ENCODE results near the gene TBC1D22B. TPM values are rescaled to one million over a fixed set of nuclear protein-coding genes. Genes with fewer than 3 reads are reported as not detected.

TBC1D22B gene
- total and polyA plus RNA-seq, 2 of the 13 experiments (the other 11 are each of a cell fraction or from before 2014, with no cell fraction given): 9.7 to 12.9 TPM

DNA sequence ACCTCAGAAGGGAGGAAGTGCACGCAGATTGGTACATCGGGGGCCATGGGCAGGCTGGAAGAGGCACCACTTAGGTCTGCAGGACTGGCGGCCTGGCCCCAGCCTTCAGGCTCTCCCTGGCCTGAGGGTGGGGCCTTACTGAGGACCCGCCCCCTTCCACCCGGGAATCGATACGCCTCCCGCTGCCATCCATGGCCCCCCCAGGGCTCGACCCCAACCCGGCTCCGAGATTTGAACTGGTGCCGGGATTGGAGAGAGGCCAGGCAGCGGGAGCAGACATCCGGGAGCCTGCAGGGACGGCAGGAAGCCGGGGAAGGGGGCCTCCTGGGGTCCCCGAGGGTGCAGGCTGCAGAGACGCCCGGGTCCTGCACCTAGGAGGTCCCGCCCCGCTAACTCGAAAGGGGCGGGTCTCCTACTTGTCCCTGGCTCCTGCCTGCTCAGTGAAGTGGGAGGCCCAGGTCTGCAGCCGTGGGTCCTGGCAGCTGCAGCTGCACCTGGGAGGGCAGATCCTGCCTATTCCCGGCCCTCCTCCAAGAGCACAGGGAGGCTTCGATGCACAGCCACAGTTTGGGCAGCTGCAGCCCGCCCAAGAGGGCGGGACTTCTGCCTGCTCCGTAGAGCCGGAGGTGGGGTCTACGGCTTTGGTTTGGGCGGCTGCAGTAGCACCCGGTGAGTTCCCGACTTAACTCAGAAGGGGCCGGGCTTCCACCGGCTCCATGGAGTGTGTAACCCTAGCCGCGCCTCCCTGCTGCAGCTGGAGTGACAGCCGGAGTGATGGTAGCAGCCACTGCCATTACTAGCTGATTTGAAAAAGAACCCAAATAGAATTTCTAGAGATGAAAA is 35.2 kb upstream of the TBC1D22B start (continued):
- TF ChIP-seq, protein P1, sequence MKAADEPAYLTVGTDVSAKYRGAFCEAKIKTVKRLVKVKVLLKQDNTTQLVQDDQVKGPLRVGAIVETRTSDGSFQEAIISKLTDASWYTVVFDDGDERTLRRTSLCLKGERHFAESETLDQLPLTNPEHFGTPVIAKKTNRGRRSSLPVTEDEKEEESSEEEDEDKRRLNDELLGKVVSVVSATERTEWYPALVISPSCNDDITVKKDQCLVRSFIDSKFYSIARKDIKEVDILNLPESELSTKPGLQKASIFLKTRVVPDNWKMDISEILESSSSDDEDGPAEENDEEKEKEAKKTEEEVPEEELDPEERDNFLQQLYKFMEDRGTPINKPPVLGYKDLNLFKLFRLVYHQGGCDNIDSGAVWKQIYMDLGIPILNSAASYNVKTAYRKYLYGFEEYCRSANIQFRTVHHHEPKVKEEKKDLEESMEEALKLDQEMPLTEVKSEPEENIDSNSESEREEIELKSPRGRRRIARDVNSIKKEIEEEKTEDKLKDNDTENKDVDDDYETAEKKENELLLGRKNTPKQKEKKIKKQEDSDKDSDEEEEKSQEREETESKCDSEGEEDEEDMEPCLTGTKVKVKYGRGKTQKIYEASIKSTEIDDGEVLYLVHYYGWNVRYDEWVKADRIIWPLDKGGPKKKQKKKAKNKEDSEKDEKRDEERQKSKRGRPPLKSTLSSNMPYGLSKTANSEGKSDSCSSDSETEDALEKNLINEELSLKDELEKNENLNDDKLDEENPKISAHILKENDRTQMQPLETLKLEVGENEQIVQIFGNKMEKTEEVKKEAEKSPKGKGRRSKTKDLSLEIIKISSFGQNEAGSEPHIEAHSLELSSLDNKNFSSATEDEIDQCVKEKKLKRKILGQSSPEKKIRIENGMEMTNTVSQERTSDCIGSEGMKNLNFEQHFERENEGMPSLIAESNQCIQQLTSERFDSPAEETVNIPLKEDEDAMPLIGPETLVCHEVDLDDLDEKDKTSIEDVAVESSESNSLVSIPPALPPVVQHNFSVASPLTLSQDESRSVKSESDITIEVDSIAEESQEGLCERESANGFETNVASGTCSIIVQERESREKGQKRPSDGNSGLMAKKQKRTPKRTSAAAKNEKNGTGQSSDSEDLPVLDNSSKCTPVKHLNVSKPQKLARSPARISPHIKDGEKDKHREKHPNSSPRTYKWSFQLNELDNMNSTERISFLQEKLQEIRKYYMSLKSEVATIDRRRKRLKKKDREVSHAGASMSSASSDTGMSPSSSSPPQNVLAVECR (CRISPR knock-in tag; IDR thresholded peaks at IDR 0.05; ENCODE audit: borderline replicate concordance): peak; percentile 78; the same call in 1 of the 2 replicates
- TF ChIP-seq ZNF572 (CRISPR knock-in tag; IDR thresholded peaks at IDR 0.05) (0 out of 2 replicates have a peak, but pooled peaks have one; percentile 16), ZZZ3 (CRISPR knock-in tag; IDR thresholded peaks at IDR 0.05; ENCODE audit: borderline replicate concordance) (0 out of 2 replicates have a peak, but pooled peaks have one; percentile 40), HIVEP1 (CRISPR knock-in tag; IDR thresholded peaks at IDR 0.05) (peak; percentile 61), DPF2 (CRISPR knock-in tag; IDR thresholded peaks at IDR 0.05; ENCODE audit: borderline replicate concordance, low read depth) (no peak), ZSCAN5A (CRISPR knock-in tag; IDR thresholded peaks at IDR 0.05; ENCODE audit: borderline replicate concordance) (peak; percentile 41; the same call in 1 of the 2 replicates), ZNF274 (CRISPR knock-in tag; IDR thresholded peaks at IDR 0.05) (peak; percentile 74), RFX1 (IDR thresholded peaks at IDR 0.05) (no peak), DMAP1 (CRISPR knock-in tag; IDR thresholded peaks at IDR 0.05) (no peak; the same call in 1 of the 2 replicates), ZNF616 (CRISPR knock-in tag; IDR thresholded peaks at IDR 0.05; ENCODE audit: low read depth) (no peak; the same call in 1 of the 2 replicates), NFYC (CRISPR knock-in tag; IDR thresholded peaks at IDR 0.05) (0 out of 2 replicates have a peak, but pooled peaks have one; percentile 11), MEIS2 (CRISPR knock-in tag; IDR thresholded peaks at IDR 0.05) (peak; percentile 61; the same call in 1 of the 2 replicates), SNAI1 (CRISPR knock-in tag; IDR thresholded peaks at IDR 0.05; ENCODE audit: borderline replicate concordance) (peak; percentile 81; the same call in 1 of the 2 replicates), GATAD1 (CRISPR knock-in tag; IDR thresholded peaks at IDR 0.05) (0 out of 2 replicates have a peak, but pooled peaks have one; percentile 26), HDAC2 (CRISPR knock-in tag; IDR thresholded peaks at IDR 0.05) (peak; percentile 50; the same call in 1 of the 2 replicates), JUN (CRISPR knock-in tag; IDR thresholded peaks at IDR 0.05) (peak; percentile 33; the same call in 1 of the 2 replicates), ZNF335 (CRISPR knock-in tag; IDR thresholded peaks at IDR 0.05) (peak; percentile 76; the same call in 1 of the 2 replicates), PCBP1 (IDR thresholded peaks at IDR 0.05; ENCODE audit: borderline replicate concordance, low read depth, low read length) (no peak)
- TF ChIP-seq, protein P2, sequence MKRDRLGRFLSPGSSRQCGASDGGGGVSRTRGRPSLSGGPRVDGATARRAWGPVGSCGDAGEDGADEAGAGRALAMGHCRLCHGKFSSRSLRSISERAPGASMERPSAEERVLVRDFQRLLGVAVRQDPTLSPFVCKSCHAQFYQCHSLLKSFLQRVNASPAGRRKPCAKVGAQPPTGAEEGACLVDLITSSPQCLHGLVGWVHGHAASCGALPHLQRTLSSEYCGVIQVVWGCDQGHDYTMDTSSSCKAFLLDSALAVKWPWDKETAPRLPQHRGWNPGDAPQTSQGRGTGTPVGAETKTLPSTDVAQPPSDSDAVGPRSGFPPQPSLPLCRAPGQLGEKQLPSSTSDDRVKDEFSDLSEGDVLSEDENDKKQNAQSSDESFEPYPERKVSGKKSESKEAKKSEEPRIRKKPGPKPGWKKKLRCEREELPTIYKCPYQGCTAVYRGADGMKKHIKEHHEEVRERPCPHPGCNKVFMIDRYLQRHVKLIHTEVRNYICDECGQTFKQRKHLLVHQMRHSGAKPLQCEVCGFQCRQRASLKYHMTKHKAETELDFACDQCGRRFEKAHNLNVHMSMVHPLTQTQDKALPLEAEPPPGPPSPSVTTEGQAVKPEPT (CRISPR knock-in tag; IDR thresholded peaks at IDR 0.05; ENCODE audit: low read depth): peak; percentile 73
- TF ChIP-seq, protein P3, sequence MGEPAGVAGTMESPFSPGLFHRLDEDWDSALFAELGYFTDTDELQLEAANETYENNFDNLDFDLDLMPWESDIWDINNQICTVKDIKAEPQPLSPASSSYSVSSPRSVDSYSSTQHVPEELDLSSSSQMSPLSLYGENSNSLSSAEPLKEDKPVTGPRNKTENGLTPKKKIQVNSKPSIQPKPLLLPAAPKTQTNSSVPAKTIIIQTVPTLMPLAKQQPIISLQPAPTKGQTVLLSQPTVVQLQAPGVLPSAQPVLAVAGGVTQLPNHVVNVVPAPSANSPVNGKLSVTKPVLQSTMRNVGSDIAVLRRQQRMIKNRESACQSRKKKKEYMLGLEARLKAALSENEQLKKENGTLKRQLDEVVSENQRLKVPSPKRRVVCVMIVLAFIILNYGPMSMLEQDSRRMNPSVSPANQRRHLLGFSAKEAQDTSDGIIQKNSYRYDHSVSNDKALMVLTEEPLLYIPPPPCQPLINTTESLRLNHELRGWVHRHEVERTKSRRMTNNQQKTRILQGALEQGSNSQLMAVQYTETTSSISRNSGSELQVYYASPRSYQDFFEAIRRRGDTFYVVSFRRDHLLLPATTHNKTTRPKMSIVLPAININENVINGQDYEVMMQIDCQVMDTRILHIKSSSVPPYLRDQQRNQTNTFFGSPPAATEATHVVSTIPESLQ (CRISPR knock-in tag; conservative IDR thresholded peaks at IDR 0.05): no peak

All from HepG2 (cell line).